ENCODE measurements around the gene SURF2. TPM values are rescaled to one million over a fixed set of nuclear protein-coding genes. Genes with fewer than 3 reads are reported as not detected.

The SURF2 gene
- total RNA-seq, 1 donor from 2014 or later = 20.0 TPM

- no peak overlapping the region for H3K9ac ChIP-seq (ENCODE audit: low read length)
- Mint-ChIP-seq H3K4me1 (ENCODE audit: low read depth, unreplicated experiment) (peaks cover 20% of the 10 kb centered on the region), H3K4me3 (ENCODE audit: unreplicated experiment) (peak overlapping the region; percentile 91), H3K36me3 (ENCODE audit: low read depth, unreplicated experiment) (peaks cover 28% of the 10 kb centered on the region), H3K27me3 (ENCODE audit: low read depth, unreplicated experiment) (no peaks in the 10 kb centered on the region), H3K27ac (ENCODE audit: unreplicated experiment) (no peak overlapping the region), H3K9me3 (ENCODE audit: unreplicated experiment) (no peaks in the 10 kb centered on the region)
- H3K79me2 ChIP-seq (ENCODE audit: insufficient read depth, low read length) = peaks cover 53% of the 10 kb centered on the region
- TF ChIP-seq CTCF (IDR thresholded peaks at IDR 0.05; ENCODE audit: insufficient read depth, low read depth, low read length) (no peak), EZH2 (IDR thresholded peaks at IDR 0.05; ENCODE audit: insufficient read depth, low read length) (no peak)
- peaks cover 45% of the 10 kb centered on the region for H4K20me1 ChIP-seq (ENCODE audit: insufficient read depth, low read length)
- no peak overlapping the region for H3K4me3 ChIP-seq (ENCODE audit: insufficient read depth, low read depth, low read length)
- H3K4me2 ChIP-seq (ENCODE audit: low read length) = no peak overlapping the region
- no peaks in the 10 kb centered on the region for H3K9me3 ChIP-seq (ENCODE audit: insufficient read depth, low read depth, low read length)
- FAIRE-seq (no peak), DNase-seq (ENCODE audit: low read depth) (no peak)
- H3K27me3 ChIP-seq (ENCODE audit: insufficient read depth, low read length) = no peaks in the 10 kb centered on the region
- peaks cover 31% of the 10 kb centered on the region for H3K36me3 ChIP-seq (ENCODE audit: insufficient read depth, low read length)
- no peak overlapping the region for H3K27ac ChIP-seq (ENCODE audit: low read depth, low read length)
- peaks cover 23% of the 10 kb centered on the region for H3K4me1 ChIP-seq (ENCODE audit: insufficient read depth, low read length)
- H2AFZ ChIP-seq (ENCODE audit: low read depth, low read length) = no peak overlapping the region
These were observed 10.8 kb upstream of the SURF2 start for GRCh38 chr9:133345596-133345995.

GRCh38 chr9:133346021-133346785 is 10.1 kb upstream of the SURF2 start:
- Histone ChIP-seq H3K9me3 (ENCODE audit: insufficient read depth, low read depth, low read length) (no peaks in the 10 kb centered on the region), H4K20me1 (ENCODE audit: insufficient read depth, low read length) (peaks cover 51% of the 10 kb centered on the region), H3K27ac (ENCODE audit: low read depth, low read length) (no peak overlapping the region), H3K27me3 (ENCODE audit: insufficient read depth, low read length) (no peaks in the 10 kb centered on the region), H3K79me2 (ENCODE audit: insufficient read depth, low read length) (peaks cover 59% of the 10 kb centered on the region), H3K4me3 (ENCODE audit: insufficient read depth, low read depth, low read length) (peak overlapping the region; percentile 98), H2AFZ (ENCODE audit: low read depth, low read length) (no peak overlapping the region), H3K4me1 (ENCODE audit: insufficient read depth, low read length) (peaks cover 23% of the 10 kb centered on the region), H3K36me3 (ENCODE audit: insufficient read depth, low read length) (peaks cover 37% of the 10 kb centered on the region), H3K4me2 (ENCODE audit: low read length) (peak overlapping the region; percentile 90), H3K9ac (ENCODE audit: low read length) (peak overlapping the region; percentile 100)
- H3K4me3 Mint-ChIP-seq (ENCODE audit: unreplicated experiment) = peak overlapping the region; percentile 91
- no peak overlapping the region for H3K27ac Mint-ChIP-seq (ENCODE audit: unreplicated experiment)
- H3K36me3 Mint-ChIP-seq (ENCODE audit: low read depth, unreplicated experiment) = peaks cover 25% of the 10 kb centered on the region
- DNase-seq (ENCODE audit: low read depth) (no peak), FAIRE-seq (no peak)
- H3K9me3 Mint-ChIP-seq (ENCODE audit: unreplicated experiment) = no peaks in the 10 kb centered on the region
- no peak for TF ChIP-seq CTCF (IDR thresholded peaks at IDR 0.05; ENCODE audit: insufficient read depth, low read depth, low read length)
- no peak for TF ChIP-seq EZH2 (IDR thresholded peaks at IDR 0.05; ENCODE audit: insufficient read depth, low read length)
- peaks cover 21% of the 10 kb centered on the region for H3K4me1 Mint-ChIP-seq (ENCODE audit: low read depth, unreplicated experiment)
- H3K27me3 Mint-ChIP-seq (ENCODE audit: low read depth, unreplicated experiment) = no peaks in the 10 kb centered on the region

- Histone ChIP-seq H3K9ac (ENCODE audit: low read length) (peak overlapping the region; percentile 100), H4K20me1 (ENCODE audit: insufficient read depth, low read length) (peaks cover 65% of the 10 kb centered on the region), H3K36me3 (ENCODE audit: insufficient read depth, low read length) (peaks cover 50% of the 10 kb centered on the region), H3K9me3 (ENCODE audit: insufficient read depth, low read depth, low read length) (no peaks in the 10 kb centered on the region), H3K79me2 (ENCODE audit: insufficient read depth, low read length) (peaks cover 59% of the 10 kb centered on the region), H2AFZ (ENCODE audit: low read depth, low read length) (no peak overlapping the region), H3K4me2 (ENCODE audit: low read length) (peak overlapping the region; percentile 90), H3K27ac (ENCODE audit: low read depth, low read length) (peak overlapping the region; percentile 99), H3K27me3 (ENCODE audit: insufficient read depth, low read length) (no peaks in the 10 kb centered on the region), H3K4me1 (ENCODE audit: insufficient read depth, low read length) (peaks cover 23% of the 10 kb centered on the region), H3K4me3 (ENCODE audit: insufficient read depth, low read depth, low read length) (peak overlapping the region; percentile 98)
- Mint-ChIP-seq H3K27ac (ENCODE audit: unreplicated experiment) (no peak overlapping the region), H3K4me1 (ENCODE audit: low read depth, unreplicated experiment) (peaks cover 23% of the 10 kb centered on the region), H3K4me3 (ENCODE audit: unreplicated experiment) (peak overlapping the region; percentile 93), H3K36me3 (ENCODE audit: low read depth, unreplicated experiment) (peaks cover 34% of the 10 kb centered on the region), H3K9me3 (ENCODE audit: unreplicated experiment) (no peaks in the 10 kb centered on the region), H3K27me3 (ENCODE audit: low read depth, unreplicated experiment) (no peaks in the 10 kb centered on the region)
- no peak for DNase-seq (ENCODE audit: low read depth)
- TF ChIP-seq EZH2 (IDR thresholded peaks at IDR 0.05; ENCODE audit: insufficient read depth, low read length) (no peak), CTCF (IDR thresholded peaks at IDR 0.05; ENCODE audit: insufficient read depth, low read depth, low read length) (no peak)
- no peak for FAIRE-seq
These were observed 8.8 kb upstream of the SURF2 start for GRCh38 chr9:133347515-133347984.
